Measurements from ENCODE around the gene PSMB9.
A peak's percentile ranks its signal among the peaks of the same experiment; 100 is the strongest.

The PSMB9 gene

GRCh38 chr6:32816746-32817204 lies 37.2 kb upstream of the PSMB9 start, which contains the start of gene HLA-DOB:
TSS of gene HLA-DOB (minus strand) at chr6:32817002. CDS start at chr6:32816951, 51 bp downstream.
- no peak for TF ChIP-seq CTCF (IDR thresholded peaks at IDR 0.05; ENCODE audit: low read depth, low read length)
- DNase-seq (ENCODE audit: extremely low read depth, low read depth), result no peak

GRCh38 chr6:32818867-32819266 lies 35.1 kb upstream of the PSMB9 start:
- no peak for DNase-seq (ENCODE audit: extremely low read depth, low read depth)
- TF ChIP-seq CTCF (IDR thresholded peaks at IDR 0.05; ENCODE audit: low read depth, low read length), result no peak

- no peak for TF ChIP-seq CTCF (IDR thresholded peaks at IDR 0.05; ENCODE audit: low read depth, low read length)
Measured at GRCh38 chr6:32819729-32820128, 34.3 kb upstream of the PSMB9 start.

GRCh38 chr6:32825966-32826365 lies 28.0 kb upstream of the PSMB9 start:
- peak; percentile 45 for TF ChIP-seq CTCF (IDR thresholded peaks at IDR 0.05; ENCODE audit: low read depth, low read length)
- peak; percentile 44 for DNase-seq (ENCODE audit: extremely low read depth, low read depth)

More at GRCh38 chr6:32819729-32820128, 34.3 kb upstream of the PSMB9 start:
- DNase-seq (ENCODE audit: extremely low read depth, low read depth), result no peak

- TF ChIP-seq CTCF (IDR thresholded peaks at IDR 0.05; ENCODE audit: low read depth, low read length), result no peak
- DNase-seq (ENCODE audit: extremely low read depth, low read depth), result no peak
Measured at GRCh38 chr6:32827025-32827424, 27.0 kb upstream of the PSMB9 start.

- DNase-seq (ENCODE audit: extremely low read depth, low read depth), result no peak
- TF ChIP-seq CTCF (IDR thresholded peaks at IDR 0.05; ENCODE audit: low read depth, low read length), result no peak
Measured at GRCh38 chr6:32829495-32829894, 24.5 kb upstream of the PSMB9 start.

GRCh38 chr6:32830017-32830416 lies 24.0 kb upstream of the PSMB9 start:
- no peak for DNase-seq (ENCODE audit: extremely low read depth, low read depth)
- no peak for TF ChIP-seq CTCF (IDR thresholded peaks at IDR 0.05; ENCODE audit: low read depth, low read length)

All from AG09319 (cell line).